Stimulated activated CD4-positive, alpha-beta T cell treated with anti-CD3 and anti-CD28 coated beads, Interleukin-15, amount 100 ng/mL, for 1 hour (primary cell): ENCODE data around the gene RINL.

Experiments used
- DNase-seq, 2 donors: peaks; one replicate each; pipeline ENCODE4 v3.0.0-alpha.2; 2020; ENCODE audit warnings: low read depth in 1 of 2, low spot score in 1 of 2

Gene RINL

GRCh38 chr19:38877781-38878574 is at the start of gene RINL:
Gene RINL, minus strand, starts transcription at chr19:38878275. Its CDS starts 1,533 bp downstream, at chr19:38876742.
- DNase-seq, result peak; percentile 50

DNA sequence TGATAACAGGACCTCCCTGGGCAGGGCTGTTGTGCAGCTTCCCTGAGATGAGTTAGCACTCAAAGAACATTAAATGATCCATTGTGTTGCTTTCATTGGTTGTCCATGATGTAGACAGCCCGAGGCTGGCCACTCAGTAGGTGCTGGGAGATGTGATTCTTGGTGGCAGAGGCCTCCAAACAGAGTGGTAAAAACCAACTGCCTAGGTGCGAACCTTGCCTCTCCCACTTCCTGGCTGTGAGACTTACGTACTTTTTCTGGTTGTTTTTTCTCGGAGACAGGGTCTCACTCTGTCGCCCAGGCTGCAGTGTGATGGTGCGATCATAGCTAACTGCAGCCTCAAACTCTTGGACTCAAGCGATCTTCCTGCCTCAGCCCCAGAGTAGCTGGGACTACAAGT is 46.3 kb upstream of the RINL start:
- DNase-seq, result no peak

GRCh38 chr19:38922482-38922881 is 44.4 kb upstream of the RINL start:
- DNase-seq, result no peak

GRCh38 chr19:38921420-38922274 is 43.6 kb upstream of the RINL start:
- DNase-seq, result no peak

DNA sequence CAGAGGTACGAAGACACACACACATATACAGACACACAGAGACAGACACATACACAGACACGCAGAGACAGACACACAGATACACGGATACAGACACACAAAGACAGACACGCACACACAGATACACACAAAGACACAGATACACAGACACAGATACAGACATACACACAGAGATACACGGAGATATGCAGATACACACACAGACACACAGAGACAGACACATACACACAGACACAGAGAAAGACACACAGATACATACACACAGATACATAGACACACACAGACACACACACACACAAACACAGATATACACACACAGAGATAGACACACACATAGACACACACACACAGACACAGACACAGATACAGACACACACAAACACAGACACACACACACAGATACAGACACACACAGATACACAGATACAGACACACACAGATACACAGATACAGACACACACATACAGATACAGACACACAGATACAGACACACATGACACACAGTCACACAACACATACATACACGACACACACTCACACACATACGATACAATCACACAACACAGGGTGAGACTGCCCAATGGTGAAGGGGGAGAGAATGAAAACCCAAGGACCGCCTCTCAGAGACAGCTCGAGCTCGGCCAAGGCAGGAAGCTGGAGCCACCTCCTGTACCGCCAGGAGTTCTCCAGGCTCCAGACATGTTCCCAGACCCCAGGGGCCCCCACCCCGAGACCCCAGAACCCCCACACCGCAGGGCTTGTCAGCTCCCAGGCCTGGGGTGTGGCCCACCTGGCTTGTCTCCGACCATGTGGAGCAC is 42.7 kb upstream of the RINL start:
- no peak for DNase-seq

DNA sequence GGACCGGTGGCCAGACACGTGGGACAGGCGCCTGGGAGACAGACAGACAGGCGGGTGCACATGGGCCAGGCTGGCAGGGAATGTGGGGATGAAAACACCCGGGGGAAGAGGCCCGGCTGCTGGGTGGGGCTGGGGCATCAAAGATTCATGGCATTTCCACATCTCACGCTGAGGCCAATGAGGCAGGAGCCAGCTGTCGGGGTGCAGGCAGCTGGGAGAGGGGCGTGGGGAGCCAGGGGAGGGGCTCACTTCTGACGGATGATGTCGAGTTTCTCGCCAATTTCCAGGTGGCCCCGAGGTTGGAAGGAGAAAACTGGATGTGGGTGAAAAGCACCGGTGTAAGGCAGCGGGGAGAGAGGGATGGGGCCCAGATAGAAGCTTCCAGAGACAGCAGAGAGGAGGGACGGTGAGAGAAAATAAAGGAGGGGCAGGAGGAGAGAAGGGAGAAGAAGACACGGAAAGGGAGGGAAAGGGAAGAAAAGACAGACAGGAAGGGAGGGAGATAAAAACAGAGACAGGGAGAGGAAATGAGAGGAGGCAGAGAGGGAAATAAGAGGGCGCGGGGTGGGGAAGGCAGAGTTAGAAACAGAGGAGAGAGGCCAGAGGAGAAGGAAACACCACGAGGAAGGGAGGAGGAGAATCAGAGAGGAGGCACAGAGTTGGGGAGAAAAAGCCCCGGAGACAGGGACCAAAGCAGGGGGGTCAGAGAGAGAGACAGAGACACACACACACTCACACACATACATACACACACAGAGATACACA is 41.9 kb upstream of the RINL start:
- DNase-seq, result no peak

- DNase-seq, result no peak
Measured at GRCh38 chr19:38918526-38918925, 40.5 kb upstream of the RINL start.

- no peak for DNase-seq
Measured at GRCh38 chr19:38917921-38918491, 39.9 kb upstream of the RINL start.

DNA sequence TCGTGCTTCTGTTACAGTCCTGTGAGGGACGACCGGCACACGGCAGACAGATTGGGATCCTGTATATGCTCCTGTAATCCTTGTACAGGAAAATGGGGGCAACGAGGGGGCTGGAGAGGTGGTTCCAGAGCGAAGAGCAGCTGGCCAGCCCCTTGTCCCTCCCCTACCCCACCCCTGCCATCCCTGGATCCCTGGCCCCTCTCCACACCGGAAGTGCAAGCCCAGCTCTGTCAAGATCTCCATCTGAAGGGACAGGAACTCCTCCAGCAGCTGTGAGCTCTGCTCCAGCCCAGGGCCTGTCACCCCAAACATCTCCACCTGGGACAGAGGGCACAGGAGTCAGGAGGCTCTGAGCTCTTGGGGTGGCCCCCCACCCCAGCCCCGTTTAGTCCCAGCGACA is 39.4 kb upstream of the RINL start:
- DNase-seq, result no peak

DNA sequence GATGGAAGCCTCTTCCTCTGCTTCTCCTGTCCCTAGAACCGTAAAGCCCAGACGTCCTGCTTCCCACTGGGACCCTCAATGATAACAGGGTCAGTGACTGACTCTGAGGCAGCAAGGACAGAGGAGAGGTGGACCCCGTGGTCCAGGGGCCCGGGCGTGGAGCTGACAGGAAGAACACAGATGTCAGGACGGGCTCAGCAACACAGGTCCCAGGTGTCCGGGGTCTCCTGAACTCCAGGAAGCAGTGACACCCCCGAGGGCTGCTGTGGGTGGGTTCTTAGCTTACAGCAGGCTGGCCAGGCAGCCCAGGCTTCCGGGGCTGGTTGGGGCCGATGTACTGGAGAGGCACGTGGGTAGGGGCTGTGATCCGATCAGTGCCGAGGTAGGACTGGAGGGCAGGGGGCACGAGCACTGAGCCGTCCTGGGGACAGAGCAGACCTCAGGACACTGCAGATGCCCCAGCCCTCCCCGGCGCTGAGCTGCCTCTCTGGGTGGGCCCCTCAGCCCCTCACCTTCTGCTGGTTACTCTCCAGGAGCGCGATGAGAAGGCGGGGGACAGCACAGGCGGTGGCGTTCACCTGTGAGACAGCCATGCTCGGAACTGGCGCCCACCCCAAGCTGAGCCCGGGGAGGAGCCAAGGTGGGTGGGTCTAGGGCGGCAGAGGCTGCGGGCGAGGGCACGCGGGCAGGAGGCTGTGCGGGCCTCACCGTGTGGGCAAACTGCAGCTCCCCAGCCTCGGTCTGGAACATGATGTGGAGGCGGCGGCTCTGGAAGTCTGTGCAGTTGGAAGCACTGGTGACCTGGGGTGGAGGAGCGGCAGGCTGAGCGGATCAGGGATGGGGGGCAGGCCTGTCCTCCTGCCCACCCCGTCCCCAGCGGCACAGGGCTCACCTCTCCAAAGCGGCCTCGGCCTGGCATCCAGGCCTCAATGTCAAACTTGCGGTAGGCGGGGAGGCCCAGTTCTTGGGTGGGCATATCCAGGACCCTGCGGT is 37.5 kb upstream of the RINL start:
- no peak for DNase-seq

GRCh38 chr19:38913958-38914357 is 35.9 kb upstream of the RINL start:
- no peak for DNase-seq

- no peak for DNase-seq
Measured at GRCh38 chr19:38912600-38913514, 34.8 kb upstream of the RINL start.

DNA sequence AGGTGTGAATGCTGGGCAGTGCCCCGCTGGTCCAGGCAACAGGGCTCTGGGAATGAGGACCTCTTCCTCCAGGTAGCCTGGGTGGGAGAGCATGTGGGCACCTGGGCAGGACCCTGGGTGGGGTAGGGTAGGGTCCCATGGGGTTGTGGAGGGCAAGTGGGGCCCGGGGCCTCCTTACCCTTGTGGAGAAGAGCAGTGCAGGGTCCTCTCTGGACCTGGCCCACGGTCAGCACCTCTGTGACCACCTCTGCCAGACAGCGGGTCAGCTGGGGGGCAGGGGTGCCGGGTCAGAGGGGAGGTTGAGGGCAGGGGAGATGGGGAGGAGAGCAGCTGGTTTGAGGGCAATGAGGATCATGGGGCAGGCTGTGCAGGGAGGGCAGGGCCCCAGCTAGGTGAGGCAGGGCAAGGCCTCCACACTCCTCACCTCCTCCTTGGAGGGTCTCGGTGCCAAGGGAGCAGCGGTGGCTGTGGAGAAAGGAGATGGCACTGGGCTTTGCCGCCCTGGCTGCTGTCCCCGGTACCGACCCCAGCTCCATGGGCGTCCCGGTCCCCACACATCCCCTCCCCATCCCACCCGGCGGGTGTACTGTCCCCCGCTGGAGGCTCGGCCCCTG is 33.4 kb upstream of the RINL start:
- no peak for DNase-seq

DNA sequence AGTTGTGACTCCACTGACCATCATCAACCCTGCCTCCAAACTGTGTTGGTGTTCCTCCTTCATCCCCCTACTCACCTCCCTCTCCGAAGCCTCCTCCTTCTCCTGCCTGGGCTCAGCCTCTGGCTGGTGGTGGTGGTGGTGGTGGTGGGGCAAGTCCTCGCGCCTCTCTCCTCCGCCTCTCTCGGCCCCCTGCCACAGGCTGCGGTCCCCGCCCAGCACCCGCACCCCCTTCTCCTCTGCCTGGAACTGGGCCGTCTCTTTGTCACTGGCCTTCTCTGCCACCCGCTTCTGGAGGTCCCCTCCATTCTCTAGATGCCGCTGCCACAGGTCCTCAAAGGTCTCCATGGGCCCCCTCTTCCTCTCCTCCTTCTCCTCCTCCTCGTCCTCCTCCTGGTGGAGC is 32.4 kb upstream of the RINL start:
- no peak for DNase-seq

DNA sequence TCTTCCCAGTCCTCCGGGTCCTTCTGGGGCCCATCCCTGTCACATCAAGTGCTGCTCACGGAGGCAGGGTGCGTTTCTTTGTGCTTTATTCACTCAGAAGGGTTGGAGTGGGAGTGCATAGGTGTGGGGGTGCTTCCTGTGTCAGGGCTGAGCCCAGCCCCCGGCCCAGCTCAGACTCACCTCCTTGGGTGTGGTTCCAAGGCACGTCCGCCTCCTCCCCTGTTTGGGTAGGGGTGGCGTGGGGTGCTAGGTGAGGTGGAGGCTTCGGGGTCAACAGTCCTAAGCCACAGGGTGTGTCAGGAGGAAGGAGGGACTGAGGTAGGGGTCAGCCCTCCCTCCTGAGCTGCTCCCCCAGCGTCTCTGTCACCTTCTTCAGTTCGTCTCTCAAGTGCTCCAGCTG is 30.8 kb upstream of the RINL start:
- no peak for DNase-seq

DNA sequence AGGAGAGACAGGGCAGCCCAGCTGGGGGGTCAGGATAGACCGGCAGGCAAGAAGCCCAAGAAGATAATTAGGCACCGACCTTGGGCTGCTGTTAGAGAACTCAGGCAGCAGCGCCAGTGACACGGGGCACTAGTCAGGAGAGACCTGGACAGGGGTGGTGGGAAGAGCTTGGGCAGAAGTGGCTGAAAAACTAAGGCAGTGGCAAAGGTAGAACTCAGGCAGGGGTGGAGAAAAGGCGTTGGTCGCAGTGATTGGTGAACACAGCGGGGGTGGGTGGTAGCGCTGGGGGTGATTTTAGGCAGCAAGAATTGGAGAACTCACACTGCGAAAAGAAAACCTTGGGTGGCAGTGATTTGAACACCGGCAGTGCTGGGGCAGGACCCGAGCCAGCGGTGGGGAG is 29.6 kb upstream of the RINL start:
- no peak for DNase-seq

DNA sequence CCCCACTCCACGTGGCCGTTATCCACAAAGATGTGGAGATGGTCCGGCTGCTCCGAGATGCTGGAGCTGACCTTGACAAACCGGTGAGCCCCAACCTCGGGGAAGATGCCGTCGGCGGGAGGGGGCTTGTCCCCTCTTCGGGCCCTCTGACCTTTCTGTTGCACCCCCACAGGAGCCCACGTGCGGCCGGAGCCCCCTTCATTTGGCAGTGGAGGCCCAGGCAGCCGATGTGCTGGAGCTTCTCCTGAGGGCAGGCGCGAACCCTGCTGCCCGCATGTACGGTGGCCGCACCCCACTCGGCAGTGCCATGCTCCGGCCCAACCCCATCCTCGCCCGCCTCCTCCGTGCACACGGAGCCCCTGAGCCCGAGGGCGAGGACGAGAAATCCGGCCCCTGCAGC is 29.2 kb upstream of the RINL start:
- no peak for DNase-seq

- no peak for DNase-seq
Measured at GRCh38 chr19:38905620-38906019, 27.5 kb upstream of the RINL start.
